GM12878 (cell line): ENCODE results near the gene HK1.
"Not testable (repeated sequence)": the region's sequence is repeated elsewhere in the genome, so short reads cannot be mapped to it uniquely, and the experiment has no call there.

ENCODE experiments used
- CREB1 ChIP-seq: IDR thresholded peaks from 2 replicates; pipeline ENCODE4 v1.6.1; 2012; ENCODE audit warnings: low read depth, mild to moderate bottlenecking, inconsistent platforms
- RFX5 ChIP-seq: IDR thresholded peaks from 2 replicates; pipeline ENCODE4 v1.6.1; 2011; ENCODE audit warnings: low read depth, low read length, improper control_type of control experiment
- TCF12 ChIP-seq: IDR thresholded peaks from 2 replicates; pipeline ENCODE4 v1.6.1; 2011; ENCODE audit warnings: low read depth, mild to moderate bottlenecking, low read length
- TF ChIP-seq, protein P1 (sequence below), 3 experiments: IDR thresholded peaks in 2 of 3; conservative IDR thresholded peaks in 1 of 3; 2 replicates each; pipeline ENCODE4 v1.5.1; 2011; ENCODE audit warnings: low read depth in 3 of 3, low read length in 3 of 3, mild to moderate bottlenecking in 3 of 3, control low read depth in 2 of 3, moderate library complexity in 2 of 3, inconsistent platforms in 1 of 3, mixed read lengths in 1 of 3; ENCODE audit not compliant: control insufficient read depth in 2 of 3, insufficient read depth in 1 of 3; ENCODE audit errors: extremely low read depth in 1 of 3

DNA sequence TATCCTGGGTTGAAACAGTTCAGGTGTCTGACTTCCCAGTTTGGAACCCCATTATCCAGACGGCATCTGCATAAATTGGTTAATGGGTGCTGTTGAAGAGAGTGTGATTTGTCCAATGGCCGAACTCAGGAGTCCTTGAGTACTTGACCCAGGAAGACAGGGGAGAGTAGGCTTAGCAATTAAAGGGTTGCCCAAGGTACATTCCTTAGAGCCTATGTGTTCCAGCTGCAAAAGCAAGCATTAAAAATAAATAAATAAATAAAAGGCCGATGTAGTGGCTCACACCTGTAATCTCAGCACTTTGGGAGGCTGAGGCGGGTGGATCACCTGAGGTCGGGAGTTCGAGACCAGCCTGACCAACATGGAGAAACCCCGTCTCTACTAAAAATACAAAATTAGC lies 44.0 kb downstream of the HK1 start:
- not testable (repeated sequence) for TF ChIP-seq RFX5, CREB1, TCF12
- TF ChIP-seq, protein P1, sequence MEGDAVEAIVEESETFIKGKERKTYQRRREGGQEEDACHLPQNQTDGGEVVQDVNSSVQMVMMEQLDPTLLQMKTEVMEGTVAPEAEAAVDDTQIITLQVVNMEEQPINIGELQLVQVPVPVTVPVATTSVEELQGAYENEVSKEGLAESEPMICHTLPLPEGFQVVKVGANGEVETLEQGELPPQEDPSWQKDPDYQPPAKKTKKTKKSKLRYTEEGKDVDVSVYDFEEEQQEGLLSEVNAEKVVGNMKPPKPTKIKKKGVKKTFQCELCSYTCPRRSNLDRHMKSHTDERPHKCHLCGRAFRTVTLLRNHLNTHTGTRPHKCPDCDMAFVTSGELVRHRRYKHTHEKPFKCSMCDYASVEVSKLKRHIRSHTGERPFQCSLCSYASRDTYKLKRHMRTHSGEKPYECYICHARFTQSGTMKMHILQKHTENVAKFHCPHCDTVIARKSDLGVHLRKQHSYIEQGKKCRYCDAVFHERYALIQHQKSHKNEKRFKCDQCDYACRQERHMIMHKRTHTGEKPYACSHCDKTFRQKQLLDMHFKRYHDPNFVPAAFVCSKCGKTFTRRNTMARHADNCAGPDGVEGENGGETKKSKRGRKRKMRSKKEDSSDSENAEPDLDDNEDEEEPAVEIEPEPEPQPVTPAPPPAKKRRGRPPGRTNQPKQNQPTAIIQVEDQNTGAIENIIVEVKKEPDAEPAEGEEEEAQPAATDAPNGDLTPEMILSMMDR (IDR thresholded peaks at IDR 0.05 in 2 of 3, conservative IDR thresholded peaks at IDR 0.05 in 1 of 3; ENCODE audit: control insufficient read depth in 2 of 3, extremely low read depth in 1 of 3, insufficient read depth in 1 of 3, low read depth in 3 of 3, low read length in 3 of 3), result not testable (repeated sequence)
